Liver (tissue), 9 donors: ENCODE results near the gene CCSAP. TPM values are rescaled to one million over a fixed set of nuclear protein-coding genes. Genes with fewer than 3 reads are reported as not detected.

Source experiments
- DNase-seq: peaks from one replicate; pipeline ENCODE4 v3.0.0-alpha.2; 2017; ENCODE audit warnings: low spot score
- H3K27ac ChIP-seq, 2 donors: one replicate each; pipeline ENCODE4 v1.7.0; 2013; ENCODE audit warnings: inconsistent platforms in 2 of 2, low read length in 2 of 2, control low read depth in 1 of 2, low read depth in 1 of 2, mild to moderate bottlenecking in 1 of 2
- H3K27me3 ChIP-seq, 4 donors: one replicate each; pipeline versions ENCODE4 v1.6.1 to v1.7.0; 2013; ENCODE audit warnings: low read length in 3 of 4, inconsistent platforms in 1 of 4, mild to moderate bottlenecking in 1 of 4, moderate library complexity in 1 of 4; ENCODE audit not compliant: control insufficient read depth in 4 of 4, insufficient read depth in 4 of 4
- H3K36me3 ChIP-seq, 4 donors: one replicate each; pipeline versions ENCODE4 v1.6.1 to v1.7.0; 2013; ENCODE audit warnings: low read length in 3 of 4, mild to moderate bottlenecking in 3 of 4, low read depth in 1 of 4, moderate library complexity in 1 of 4; ENCODE audit not compliant: control insufficient read depth in 4 of 4, insufficient read depth in 3 of 4
- H3K4me1 ChIP-seq, 4 donors: one replicate each; pipeline versions ENCODE4 v1.6.1 to v1.7.0; 2013; ENCODE audit warnings: low read length in 3 of 4, mild to moderate bottlenecking in 3 of 4, moderate library complexity in 1 of 4; ENCODE audit not compliant: control insufficient read depth in 4 of 4, insufficient read depth in 4 of 4
- H3K4me3 ChIP-seq, 3 donors: one replicate each; pipeline versions ENCODE4 v1.6.1 to v1.7.0; 2013; ENCODE audit warnings: low read length in 3 of 3, control low read depth in 1 of 3, low read depth in 1 of 3, mild to moderate bottlenecking in 1 of 3
- H3K9ac ChIP-seq, 2 donors: one replicate each; pipeline ENCODE4 v1.7.0; 2013; ENCODE audit warnings: low read length in 2 of 2, mild to moderate bottlenecking in 2 of 2, moderate library complexity in 2 of 2, control low read depth in 1 of 2, low read depth in 1 of 2
- H3K9me3 ChIP-seq, 4 donors: one replicate each; pipeline versions ENCODE4 v1.6.1 to v1.7.0; 2013; ENCODE audit warnings: low read length in 3 of 4; ENCODE audit not compliant: control insufficient read depth in 4 of 4
- ATF3 ChIP-seq: IDR thresholded peaks from 2 replicates; pipeline ENCODE4 v1.6.1; 2016; ENCODE audit warnings: antibody characterized with exemption
- CTCF ChIP-seq: fragments of 150-350 bp; IDR thresholded peaks from 2 replicates; pipeline ENCODE4 v1.5.1; 2017; ENCODE audit warnings: improper control_type of control experiment, low read depth, low read length; ENCODE audit not compliant: missing input control
- EGR1 ChIP-seq, 2 donors: IDR thresholded peaks; 2 replicates each; pipeline ENCODE4 v1.6.1; 2016 to 2018; ENCODE audit warnings: antibody characterized with exemption in 2 of 2, low read depth in 2 of 2
- FOXA1 ChIP-seq: IDR thresholded peaks from 2 replicates; pipeline ENCODE4 v1.6.1; 2016; ENCODE audit warnings: antibody characterized with exemption
- FOXA2 ChIP-seq: IDR thresholded peaks from 2 replicates; pipeline ENCODE4 v1.6.1; 2016; ENCODE audit warnings: antibody characterized with exemption
- GABPA ChIP-seq, 2 donors: IDR thresholded peaks in 1 of 2; conservative IDR thresholded peaks in 1 of 2; 2 replicates each; pipeline ENCODE4 v1.6.1; 2016; ENCODE audit warnings: antibody characterized with exemption in 2 of 2, mild to moderate bottlenecking in 1 of 2, moderate library complexity in 1 of 2
- HNF4A ChIP-seq, 2 donors: conservative IDR thresholded peaks; 2 replicates each; pipeline ENCODE4 v1.6.1; 2016; ENCODE audit warnings: antibody characterized with exemption in 2 of 2, mild to moderate bottlenecking in 2 of 2
- HNF4G ChIP-seq: IDR thresholded peaks from 2 replicates; pipeline ENCODE4 v1.6.1; 2016; ENCODE audit warnings: antibody characterized with exemption
- JUND ChIP-seq, 2 donors: IDR thresholded peaks; 2 replicates each; pipeline ENCODE4 v1.6.1; 2016; ENCODE audit warnings: antibody characterized with exemption in 2 of 2
- MAX ChIP-seq: IDR thresholded peaks from 2 replicates; pipeline ENCODE4 v1.6.1; 2016; ENCODE audit warnings: antibody characterized with exemption
- NR2F2 ChIP-seq: IDR thresholded peaks from 2 replicates; pipeline ENCODE4 v1.6.1; 2016; ENCODE audit warnings: antibody characterized with exemption
- RAD21 ChIP-seq, 2 donors: IDR thresholded peaks; 2 replicates each; pipeline ENCODE4 v1.6.1; 2016; ENCODE audit warnings: antibody characterized with exemption in 2 of 2, mild to moderate bottlenecking in 2 of 2
- REST ChIP-seq: IDR thresholded peaks from 2 replicates; pipeline ENCODE4 v1.6.1; 2016; ENCODE audit warnings: antibody characterized with exemption, mild to moderate bottlenecking
- RXRA ChIP-seq, 2 donors: IDR thresholded peaks; 2 replicates each; pipeline ENCODE4 v1.6.1; 2017 to 2018; ENCODE audit warnings: antibody characterized with exemption in 2 of 2, mild to moderate bottlenecking in 1 of 2
- SP1 ChIP-seq: IDR thresholded peaks from 2 replicates; pipeline ENCODE4 v1.6.1; 2018; ENCODE audit warnings: antibody characterized with exemption, mild to moderate bottlenecking
- TAF1 ChIP-seq: conservative IDR thresholded peaks from 2 replicates; pipeline ENCODE4 v1.6.1; 2016; ENCODE audit warnings: antibody characterized with exemption, mild to moderate bottlenecking
- YY1 ChIP-seq: IDR thresholded peaks from 2 replicates; pipeline ENCODE4 v1.6.1; 2016; ENCODE audit warnings: antibody characterized with exemption, mild to moderate bottlenecking
- ZBTB33 ChIP-seq: IDR thresholded peaks from 2 replicates; pipeline ENCODE4 v1.6.1; 2016; ENCODE audit warnings: antibody characterized with exemption
- WGBS: extraction: QIAGEN DNeasy Blood & Tissue Kit; methylation state at CpG from one replicate; pipeline ENCODE4 v1.1.7; 2013; 5-methylcytosine and 5-hydroxymethylcytosine counted together
- polyA plus RNA-seq, 2 donors: library from polyadenylated mRNA; stranded (reverse) in 1 of 2; unstranded in 1 of 2; fragments of 200-250 nt in 1 of 2; fragments of >200 nt in 1 of 2; fragmentation: Nextera tagmentation in 1 of 2; extraction: Ambion mirVana in 1 of 2; gene quantifications; one replicate each; pipeline versions ENCODE4 v1.2.1 to v1.2.3, GENCODE V29; 2013 to 2015
- total RNA-seq, 2 donors: library from RNA; depleted of rRNA; stranded (reverse); fragments of >200 nt; gene quantifications; one replicate each; pipeline ENCODE4 v1.2.3, GENCODE V29; 2014
- donor health status: healthy.
- donor health status: healthy.
- donor health status: healthy.
- donor health status: healthy.
- donor health status: healthy.

CCSAP gene
- total and polyA plus RNA-seq, 4 donors, result 0.77 to 4.6 (median 1.7) TPM

GRCh38 chr1:229336345-229336744, 6.5 kb downstream of the CCSAP start:
- TF ChIP-seq RXRA (IDR thresholded peaks at IDR 0.05) (no peak), CTCF (no peak), EGR1 (IDR thresholded peaks at IDR 0.05; ENCODE audit: low read depth in 2 of 2) (no peak), JUND (IDR thresholded peaks at IDR 0.05) (no peak), TAF1 (no peak), FOXA2 (no peak), GABPA (IDR thresholded peaks at IDR 0.05 in 1 of 2, conservative IDR thresholded peaks at IDR 0.05 in 1 of 2) (no peak), REST (no peak), YY1 (no peak), NR2F2 (no peak), FOXA1 (no peak)
- no peak overlapping the region for H3K27ac ChIP-seq
- no peaks in the 10 kb centered on the region for H3K36me3 ChIP-seq
- 87% methylated on average over 3 of the region's 3 CpGs for WGBS
- no peak for DNase-seq
- no peaks in the 10 kb centered on the region for H3K9me3 ChIP-seq
- H3K4me3 ChIP-seq, result no peak overlapping the region
- peaks cover under 1 to 3% (median 2%) of the 10 kb centered on the region in 4 donors for H3K4me1 ChIP-seq
- H3K9ac ChIP-seq, result no peak overlapping the region
- H3K27me3 ChIP-seq, result no peaks in the 10 kb centered on the region

GRCh38 chr1:229334716-229335115, 8.1 kb downstream of the CCSAP start:
- Histone ChIP-seq H3K36me3 (no peaks in the 10 kb centered on the region), H3K9ac (no peak overlapping the region), H3K9me3 (no peaks in the 10 kb centered on the region), H3K4me1 (no peaks in the 10 kb centered on the region), H3K27me3 (no peaks in the 10 kb centered on the region), H3K27ac (no peak overlapping the region), H3K4me3 (no peak overlapping the region)
- 96% methylated on average over 2 of the region's 2 CpGs for WGBS
- DNase-seq, result no peak
- no peak for TF ChIP-seq HNF4G
- no peak for TF ChIP-seq ATF3
- no peak for TF ChIP-seq EGR1 (IDR thresholded peaks at IDR 0.05; ENCODE audit: low read depth in 2 of 2)
- TF ChIP-seq SP1, result no peak
- no peak for TF ChIP-seq RAD21 (IDR thresholded peaks at IDR 0.05)
- no peak for TF ChIP-seq RXRA (IDR thresholded peaks at IDR 0.05)
- TF ChIP-seq HNF4A (conservative IDR thresholded peaks at IDR 0.05), result no peak
- no peak for TF ChIP-seq JUND (IDR thresholded peaks at IDR 0.05)
- TF ChIP-seq NR2F2, result no peak
- no peak for TF ChIP-seq FOXA1
- TF ChIP-seq CTCF, result no peak
- TF ChIP-seq ZBTB33, result no peak
- TF ChIP-seq REST, result no peak
- no peak for TF ChIP-seq YY1
- no peak for TF ChIP-seq MAX
- no peak for TF ChIP-seq FOXA2
- no peak for TF ChIP-seq GABPA (IDR thresholded peaks at IDR 0.05 in 1 of 2, conservative IDR thresholded peaks at IDR 0.05 in 1 of 2)
